Kidney (tissue), 14 donors: Measurements from ENCODE around the gene C2CD4D. TPM values are rescaled to one million over a fixed set of nuclear protein-coding genes. Genes with fewer than 3 reads are reported as not detected.

Experiments used
- DNase-seq, 5 donors: peaks; one replicate each; pipeline ENCODE4 v3.0.0-alpha.2; 2013 to 2020
- FAIRE-seq: peaks from 2 replicates; lab custom pipeline; 2012; peaks lifted over from hg19 to GRCh38; lab: Jason Lieb, UNC
- H3K27ac ChIP-seq, 2 donors: one replicate each; pipeline ENCODE4 v1.7.0; 2013; ENCODE audit warnings: low read depth in 2 of 2, low read length in 2 of 2, inconsistent platforms in 1 of 2
- H3K27me3 ChIP-seq: one replicate; pipeline ENCODE4 v1.7.1; 2013; ENCODE audit warnings: low read length, inconsistent platforms; ENCODE audit not compliant: control insufficient read depth, insufficient read depth
- H3K36me3 ChIP-seq, 3 donors: one replicate each; pipeline versions ENCODE4 v1.7.0 to v1.7.1; 2013; ENCODE audit warnings: low read length in 3 of 3, control low read depth in 1 of 3, inconsistent platforms in 1 of 3; ENCODE audit not compliant: insufficient read depth in 3 of 3, control insufficient read depth in 2 of 3
- H3K4me1 ChIP-seq, 3 donors: one replicate each; pipeline versions ENCODE4 v1.7.0 to v1.7.1; 2013; ENCODE audit warnings: low read length in 3 of 3, inconsistent platforms in 1 of 3, low read depth in 1 of 3; ENCODE audit not compliant: control insufficient read depth in 2 of 3, insufficient read depth in 2 of 3
- H3K4me3 ChIP-seq, 3 donors: one replicate each; pipeline versions ENCODE4 v1.7.0 to v1.8.1; 2013; ENCODE audit warnings: low read length in 3 of 3, control low read depth in 1 of 3, inconsistent platforms in 1 of 3
- H3K9ac ChIP-seq, 3 donors: one replicate each; pipeline versions ENCODE4 v1.7.0 to v1.7.1; 2013; ENCODE audit warnings: low read length in 3 of 3, control low read depth in 1 of 3, inconsistent platforms in 1 of 3
- H3K9me3 ChIP-seq, 3 donors: one replicate each; pipeline versions ENCODE4 v1.7.0 to v1.7.1; 2013; ENCODE audit warnings: low read length in 3 of 3, control low read depth in 1 of 3, inconsistent platforms in 1 of 3; ENCODE audit not compliant: control insufficient read depth in 2 of 3, insufficient read depth in 1 of 3
- intact Hi-C: fragments of 100-400 bp; cut with DNase I; formaldehyde crosslinking; loops from one replicate; pipeline ENCODE4 v1.11.1; 2022
- polyA plus RNA-seq: library from polyadenylated mRNA; stranded (reverse); fragments of 350-450 nt; fragmentation: Illumina TruSeq; extraction: RNeasy Lipid Tissue Mini Kit (QIAGEN cat#74804); gene quantifications from one replicate; pipeline ENCODE4 v1.2.3, GENCODE V29; 2014; ENCODE audit warnings: low read depth, low replicate concordance; ENCODE audit not compliant: insufficient read depth
- total RNA-seq: library from RNA; stranded (reverse); fragmentation: NEBNext Ultra II Directional; extraction: Animal tissue kit (Norgen Biotek cat#: 25700); gene quantifications from one replicate; pipeline ENCODE4 v1.2.1, GENCODE V29; 2021
- TF ChIP-seq, protein P1 (sequence below): IDR thresholded peaks from 3 replicates; pipeline ENCODE4 v1.5.1; 2012; ENCODE audit warnings: mild to moderate bottlenecking, moderate library complexity, borderline replicate concordance; ENCODE audit not compliant: insufficient read depth; ENCODE audit errors: extremely low read depth
- donor health status: control.
- donor health status: control.
- donor health status: control.
- donor health status: control.
- donor health status: control.
- donor health status: DM: yes; HTN: yes; CAD: no.
- donor health status: Normal renal cell carcinoma (clear cell type).

The C2CD4D gene
- total and polyA plus RNA-seq, 2 donors from 2014 or later: 0.43 to 0.57 TPM

- FAIRE-seq (no peak), DNase-seq (no peak)
- H3K9ac ChIP-seq: no peak overlapping the region
- intact Hi-C loops: no loop called here
- H3K36me3 ChIP-seq: no peaks in the 10 kb centered on the region
- TF ChIP-seq, protein P1, sequence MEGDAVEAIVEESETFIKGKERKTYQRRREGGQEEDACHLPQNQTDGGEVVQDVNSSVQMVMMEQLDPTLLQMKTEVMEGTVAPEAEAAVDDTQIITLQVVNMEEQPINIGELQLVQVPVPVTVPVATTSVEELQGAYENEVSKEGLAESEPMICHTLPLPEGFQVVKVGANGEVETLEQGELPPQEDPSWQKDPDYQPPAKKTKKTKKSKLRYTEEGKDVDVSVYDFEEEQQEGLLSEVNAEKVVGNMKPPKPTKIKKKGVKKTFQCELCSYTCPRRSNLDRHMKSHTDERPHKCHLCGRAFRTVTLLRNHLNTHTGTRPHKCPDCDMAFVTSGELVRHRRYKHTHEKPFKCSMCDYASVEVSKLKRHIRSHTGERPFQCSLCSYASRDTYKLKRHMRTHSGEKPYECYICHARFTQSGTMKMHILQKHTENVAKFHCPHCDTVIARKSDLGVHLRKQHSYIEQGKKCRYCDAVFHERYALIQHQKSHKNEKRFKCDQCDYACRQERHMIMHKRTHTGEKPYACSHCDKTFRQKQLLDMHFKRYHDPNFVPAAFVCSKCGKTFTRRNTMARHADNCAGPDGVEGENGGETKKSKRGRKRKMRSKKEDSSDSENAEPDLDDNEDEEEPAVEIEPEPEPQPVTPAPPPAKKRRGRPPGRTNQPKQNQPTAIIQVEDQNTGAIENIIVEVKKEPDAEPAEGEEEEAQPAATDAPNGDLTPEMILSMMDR: no peak
- no peak overlapping the region for H3K27ac ChIP-seq
- H3K9me3 ChIP-seq: no peaks in the 10 kb centered on the region
- no peaks in the 10 kb centered on the region for H3K4me1 ChIP-seq
- H3K4me3 ChIP-seq: no peak overlapping the region
- H3K27me3 ChIP-seq: no peaks in the 10 kb centered on the region
These were observed 9.5 kb upstream of the C2CD4D start for GRCh38 chr1:151849126-151849525.

DNA sequence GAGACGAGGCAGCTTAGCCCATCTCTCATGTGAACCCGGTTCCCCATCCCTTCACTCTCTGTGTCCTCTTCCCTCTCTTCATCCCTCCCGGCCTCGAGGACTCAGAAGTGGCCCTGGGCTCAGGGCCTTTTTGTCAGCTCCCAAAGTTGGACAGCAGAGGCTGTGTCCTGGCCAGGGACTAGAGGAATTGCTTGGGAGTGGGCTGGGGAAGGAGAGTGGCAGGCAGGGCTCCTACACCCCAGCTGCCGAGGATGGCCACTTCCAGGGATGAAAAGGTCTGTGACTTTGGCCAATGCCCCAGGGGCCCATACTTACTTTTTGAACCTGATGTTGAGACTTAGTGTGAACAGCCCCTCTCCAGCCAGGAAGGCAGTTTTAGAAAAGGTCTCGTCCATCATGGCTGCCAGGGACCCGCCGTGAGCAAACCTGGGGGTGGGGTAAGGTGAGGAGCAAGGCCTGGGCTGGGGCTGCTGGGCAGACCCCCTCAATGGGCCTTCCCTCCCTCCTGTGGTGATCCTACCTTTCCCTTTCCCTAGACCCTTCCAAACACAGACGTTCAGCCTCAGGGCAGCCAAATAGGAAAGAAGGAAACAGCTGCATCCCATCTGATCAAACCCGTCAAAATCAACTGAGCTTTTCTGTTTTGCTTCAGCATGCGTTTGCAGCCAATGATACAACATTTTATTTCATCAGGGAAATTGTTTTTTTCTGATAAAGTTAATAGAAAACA lies 8.4 kb upstream of the C2CD4D start:
- Histone ChIP-seq H3K27me3 (no peaks in the 10 kb centered on the region), H3K27ac (no peak overlapping the region), H3K36me3 (no peaks in the 10 kb centered on the region), H3K4me3 (no peak overlapping the region), H3K4me1 (no peaks in the 10 kb centered on the region), H3K9ac (no peak overlapping the region), H3K9me3 (no peaks in the 10 kb centered on the region)
- intact Hi-C loops: no loop called here
- TF ChIP-seq, protein P1: no peak
- FAIRE-seq (no peak), DNase-seq (peak in 1 of 5 donors; percentile 69)

- intact Hi-C loops: no loop called here
- no peak for FAIRE-seq
These were observed 7.1 kb upstream of the C2CD4D start for GRCh38 chr1:151846686-151847237.

More at GRCh38 chr1:151846686-151847237, 7.1 kb upstream of the C2CD4D start:
- no peak for DNase-seq
- Histone ChIP-seq H3K9ac (no peak overlapping the region), H3K27ac (no peak overlapping the region), H3K27me3 (no peaks in the 10 kb centered on the region), H3K4me1 (no peaks in the 10 kb centered on the region), H3K9me3 (no peaks in the 10 kb centered on the region), H3K4me3 (no peak overlapping the region), H3K36me3 (no peaks in the 10 kb centered on the region)
- TF ChIP-seq, protein P1: no peak
